ENCODE measurements around the gene TMED7. TPM values are rescaled to one million over a fixed set of nuclear protein-coding genes. Genes with fewer than 3 reads are reported as not detected.

The TMED7 gene
- total and polyA plus RNA-seq, 8 donors, result 73.9 to 115 (median 81.7) TPM

GRCh38 chr5:115579747-115580173, 46.1 kb downstream of the TMED7 start:
- TF ChIP-seq CTCF (IDR thresholded peaks at IDR 0.05), result no peak
- H3K36me3 ChIP-seq, result no peaks in the 10 kb centered on the region
- H3K27ac ChIP-seq, result no peak overlapping the region
- H3K4me3 ChIP-seq, result no peak overlapping the region
- no peaks in the 10 kb centered on the region for H3K27me3 ChIP-seq
- no peaks in the 10 kb centered on the region for H3K9me3 ChIP-seq
- DNase-seq, result no peak
- intact Hi-C loops (cut with DNase I), result no loop called here
- no peak for ATAC-seq
- no peaks in the 10 kb centered on the region for H3K4me1 ChIP-seq

- Histone ChIP-seq H3K27me3 (no peaks in the 10 kb centered on the region), H3K4me1 (no peaks in the 10 kb centered on the region), H3K9me3 (no peaks in the 10 kb centered on the region), H3K36me3 (no peaks in the 10 kb centered on the region), H3K4me3 (no peak overlapping the region), H3K27ac (no peak overlapping the region)
- no peak for ATAC-seq
- no peak for TF ChIP-seq CTCF (IDR thresholded peaks at IDR 0.05)
- DNase-seq, result no peak
- intact Hi-C loops (cut with DNase I), result no loop called here
Observed at GRCh38 chr5:115579216-115579615, 46.6 kb downstream of the TMED7 start.

- Histone ChIP-seq H3K27ac (no peak overlapping the region), H3K4me1 (no peaks in the 10 kb centered on the region), H3K4me3 (no peak overlapping the region), H3K27me3 (no peaks in the 10 kb centered on the region), H3K36me3 (no peaks in the 10 kb centered on the region), H3K9me3 (no peaks in the 10 kb centered on the region)
- ATAC-seq (no peak), DNase-seq (no peak)
- intact Hi-C loops (cut with DNase I), result no loop called here
- no peak for TF ChIP-seq CTCF (IDR thresholded peaks at IDR 0.05)
Observed at GRCh38 chr5:115578657-115579056, 47.2 kb downstream of the TMED7 start.

- no peaks in the 10 kb centered on the region for H3K9me3 ChIP-seq
- no peak for DNase-seq
- H3K4me3 ChIP-seq, result no peak overlapping the region
- intact Hi-C loops (cut with DNase I), result no loop called here
- no peak for ATAC-seq
- no peaks in the 10 kb centered on the region for H3K4me1 ChIP-seq
- H3K36me3 ChIP-seq, result no peaks in the 10 kb centered on the region
- no peaks in the 10 kb centered on the region for H3K27me3 ChIP-seq
- no peak overlapping the region for H3K27ac ChIP-seq
- TF ChIP-seq CTCF (IDR thresholded peaks at IDR 0.05), result no peak
Observed at GRCh38 chr5:115577741-115578140, 48.1 kb downstream of the TMED7 start.

- Histone ChIP-seq H3K4me3 (no peak overlapping the region), H3K36me3 (no peaks in the 10 kb centered on the region), H3K9me3 (no peaks in the 10 kb centered on the region), H3K27ac (no peak overlapping the region), H3K27me3 (no peaks in the 10 kb centered on the region), H3K4me1 (no peaks in the 10 kb centered on the region)
- no peak for TF ChIP-seq CTCF (IDR thresholded peaks at IDR 0.05)
- intact Hi-C loops (cut with DNase I), result no loop called here
- ATAC-seq (no peak), DNase-seq (no peak)
Observed at GRCh38 chr5:115577329-115577728, 48.5 kb downstream of the TMED7 start.

Measured in left lung (tissue), 10 donors.